D721Med (cell line): ENCODE results near the gene CWH43.
"Not testable (repeated sequence)": the region's sequence is repeated elsewhere in the genome, so short reads cannot be mapped to it uniquely, and the experiment has no call there.

Source experiments
- DNase-seq: peaks from one replicate; pipeline ENCODE4 v3.0.0; 2011; ENCODE audit warnings: low spot score; ENCODE audit not compliant: insufficient read length
- FAIRE-seq: peaks from 2 replicates; lab custom pipeline; 2011; peaks lifted over from hg19 to GRCh38; lab: Jason Lieb, UNC
- CTCF ChIP-seq: IDR thresholded peaks from 2 replicates; pipeline ENCODE4 v1.5.1; 2012; ENCODE audit warnings: mild to moderate bottlenecking, control low read depth; ENCODE audit not compliant: insufficient read depth; ENCODE audit errors: missing control alignments

CWH43 gene

GRCh38 chr4:48945981-48946380 is 40.1 kb upstream of the CWH43 start:
- FAIRE-seq (no peak), DNase-seq (no peak)
- no peak for TF ChIP-seq CTCF

- no peak for DNase-seq
- FAIRE-seq: no peak
- no peak for TF ChIP-seq CTCF
These were observed 38.3 kb upstream of the CWH43 start for GRCh38 chr4:48947731-48948130.

- TF ChIP-seq CTCF: no peak
- DNase-seq (no peak), FAIRE-seq (no peak)
These were observed 37.0 kb upstream of the CWH43 start for GRCh38 chr4:48949086-48949485.

- TF ChIP-seq CTCF: no peak
- DNase-seq (no peak), FAIRE-seq (no peak)
These were observed 36.4 kb upstream of the CWH43 start for GRCh38 chr4:48949518-48950219.

DNA sequence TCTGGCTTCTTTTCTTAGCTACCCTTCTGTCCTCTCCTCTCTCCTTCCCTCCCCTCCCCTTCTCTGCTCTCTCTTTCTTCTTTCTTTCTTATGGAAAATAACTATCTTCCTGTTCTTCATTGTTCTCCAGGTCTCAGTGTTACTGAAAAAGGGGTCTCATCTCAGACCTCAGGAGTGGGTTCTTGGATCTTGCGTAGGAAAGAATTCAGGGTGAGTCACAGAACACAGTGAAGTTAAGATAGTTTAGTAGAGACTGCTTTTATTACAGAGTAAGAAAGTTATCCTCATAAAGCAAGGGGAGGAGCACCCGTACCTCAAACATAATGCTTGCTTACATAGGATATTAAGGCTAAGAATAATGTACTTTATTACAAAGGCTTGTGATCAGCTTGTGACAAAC is 31.8 kb upstream of the CWH43 start:
- DNase-seq: no peak
- no peak for TF ChIP-seq CTCF
- FAIRE-seq: no peak

DNA sequence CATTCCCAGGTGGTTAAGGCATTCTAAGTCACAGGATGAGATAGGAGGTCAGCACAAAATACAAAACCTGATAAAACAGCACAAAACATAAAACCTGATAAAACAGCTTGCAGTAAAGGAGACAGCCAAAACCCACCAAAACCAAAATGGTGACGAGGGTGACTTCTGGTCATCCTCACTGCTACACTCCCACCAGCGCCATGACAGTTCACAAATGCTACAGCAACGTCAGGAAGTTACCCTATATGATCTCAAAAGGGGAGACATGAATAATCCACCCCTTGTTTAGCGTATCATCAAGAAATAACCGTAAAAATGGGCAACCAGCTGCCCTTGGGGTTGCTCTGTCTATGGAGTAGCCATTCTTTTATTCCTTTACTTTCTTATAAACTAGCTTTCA is 28.7 kb upstream of the CWH43 start:
- FAIRE-seq, DNase-seq: not testable (repeated sequence)

- TF ChIP-seq CTCF: no peak
- DNase-seq (no peak), FAIRE-seq (no peak)
These were observed 27.5 kb upstream of the CWH43 start for GRCh38 chr4:48958582-48958981.
